Measurements from ENCODE around the gene TSEN34. TPM values are rescaled to one million over a fixed set of nuclear protein-coding genes. Genes with fewer than 3 reads are reported as not detected.

The TSEN34 gene
- total RNA-seq, 1 experiment from 2014 or later = 194 TPM

DNA sequence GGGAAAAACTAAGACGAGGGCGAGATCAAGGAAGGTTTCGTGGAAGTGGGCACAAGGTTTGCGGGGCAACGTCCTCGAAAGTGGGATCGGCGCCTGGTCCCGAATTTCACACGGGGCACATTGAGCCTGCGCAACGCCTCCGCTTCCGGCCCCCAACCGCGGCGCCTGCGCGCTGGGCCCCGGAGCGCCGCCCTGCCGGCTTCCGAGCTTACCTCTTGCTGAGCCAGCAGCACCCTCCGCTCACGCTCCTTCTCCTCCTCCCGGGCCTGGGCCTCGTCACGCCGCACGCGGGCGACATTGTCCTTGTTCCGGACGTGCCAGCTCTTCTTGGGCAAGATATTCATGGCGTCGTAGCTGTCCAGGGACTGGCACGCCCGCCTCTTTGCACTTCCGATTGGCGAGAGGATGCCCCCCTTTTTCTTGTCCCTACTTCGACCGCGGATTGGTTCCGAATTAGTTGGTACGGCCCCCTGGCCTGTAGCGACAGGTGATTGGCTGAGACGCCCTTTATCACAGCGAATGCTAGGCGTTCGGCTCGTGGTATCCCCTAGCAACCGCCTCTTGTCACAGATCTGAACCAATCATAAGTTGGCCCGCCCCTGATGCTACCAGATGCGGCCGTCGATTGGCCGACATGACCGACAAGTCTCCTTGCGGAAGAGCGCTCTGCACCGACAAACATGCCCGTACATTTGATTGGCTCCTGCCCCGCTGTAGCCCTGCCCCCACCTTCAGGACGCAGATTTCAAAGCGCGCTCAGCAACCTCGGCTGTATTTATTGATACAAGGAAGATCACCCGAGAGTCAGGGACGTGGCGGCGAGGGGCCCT lies 31.5 kb upstream of the TSEN34 start, which contains the start of gene LENG1:
LENG1 (minus strand) TSS at position 370 of the 830 bp plus-strand sequence; CDS start at position 344, 26 bp downstream.
- no TSS peak for BruUV-seq (replicated peaks)
- POLR2A ChIA-PET = interaction anchor here (1.5 kb wide), 1 partner anchor 23 kb away, joined by 4 read pairs; the partner anchor contains the start of gene CNOT3
- Histone ChIP-seq H3K4me3 (ENCODE audit: low read depth in 2 of 2, low read length in 2 of 2) (peak within 1 kb of the TSS; percentile 84 to 97), H3K27ac (ENCODE audit: low read length) (peak within 1 kb of the TSS; percentile 99), H3K4me1 (ENCODE audit: control insufficient read depth, insufficient read depth, low read length) (peaks cover 27% of the 10 kb centered on the region), H3K27me3 (ENCODE audit: control insufficient read depth, insufficient read depth, low read length) (no peaks in the 10 kb centered on the region), H3K9me3 (ENCODE audit: control insufficient read depth, insufficient read depth, low read depth, low read length) (no peaks in the 10 kb centered on the region), H3K36me3 (ENCODE audit: control insufficient read depth, insufficient read depth, low read length) (peaks cover 5% of the 10 kb centered on the region)
- TF ChIP-seq, protein P1, sequence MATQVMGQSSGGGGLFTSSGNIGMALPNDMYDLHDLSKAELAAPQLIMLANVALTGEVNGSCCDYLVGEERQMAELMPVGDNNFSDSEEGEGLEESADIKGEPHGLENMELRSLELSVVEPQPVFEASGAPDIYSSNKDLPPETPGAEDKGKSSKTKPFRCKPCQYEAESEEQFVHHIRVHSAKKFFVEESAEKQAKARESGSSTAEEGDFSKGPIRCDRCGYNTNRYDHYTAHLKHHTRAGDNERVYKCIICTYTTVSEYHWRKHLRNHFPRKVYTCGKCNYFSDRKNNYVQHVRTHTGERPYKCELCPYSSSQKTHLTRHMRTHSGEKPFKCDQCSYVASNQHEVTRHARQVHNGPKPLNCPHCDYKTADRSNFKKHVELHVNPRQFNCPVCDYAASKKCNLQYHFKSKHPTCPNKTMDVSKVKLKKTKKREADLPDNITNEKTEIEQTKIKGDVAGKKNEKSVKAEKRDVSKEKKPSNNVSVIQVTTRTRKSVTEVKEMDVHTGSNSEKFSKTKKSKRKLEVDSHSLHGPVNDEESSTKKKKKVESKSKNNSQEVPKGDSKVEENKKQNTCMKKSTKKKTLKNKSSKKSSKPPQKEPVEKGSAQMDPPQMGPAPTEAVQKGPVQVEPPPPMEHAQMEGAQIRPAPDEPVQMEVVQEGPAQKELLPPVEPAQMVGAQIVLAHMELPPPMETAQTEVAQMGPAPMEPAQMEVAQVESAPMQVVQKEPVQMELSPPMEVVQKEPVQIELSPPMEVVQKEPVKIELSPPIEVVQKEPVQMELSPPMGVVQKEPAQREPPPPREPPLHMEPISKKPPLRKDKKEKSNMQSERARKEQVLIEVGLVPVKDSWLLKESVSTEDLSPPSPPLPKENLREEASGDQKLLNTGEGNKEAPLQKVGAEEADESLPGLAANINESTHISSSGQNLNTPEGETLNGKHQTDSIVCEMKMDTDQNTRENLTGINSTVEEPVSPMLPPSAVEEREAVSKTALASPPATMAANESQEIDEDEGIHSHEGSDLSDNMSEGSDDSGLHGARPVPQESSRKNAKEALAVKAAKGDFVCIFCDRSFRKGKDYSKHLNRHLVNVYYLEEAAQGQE (IDR thresholded peaks at IDR 0.05; ENCODE audit: insufficient read depth in 1 of 2, low read depth in 2 of 2, low read length in 1 of 2) = no peak
- TF ChIP-seq POLR2AphosphoS5 (IDR thresholded peaks at IDR 0.05; ENCODE audit: low read depth, low read length) (peak; percentile 78), SIN3A (IDR thresholded peaks at IDR 0.05; ENCODE audit: borderline replicate concordance, insufficient read depth, low read depth, low read length) (peak; percentile 97), TCF7L2 (IDR thresholded peaks at IDR 0.05; ENCODE audit: low read depth, low read length) (peak; percentile 90)
- TF ChIP-seq, protein P2, sequence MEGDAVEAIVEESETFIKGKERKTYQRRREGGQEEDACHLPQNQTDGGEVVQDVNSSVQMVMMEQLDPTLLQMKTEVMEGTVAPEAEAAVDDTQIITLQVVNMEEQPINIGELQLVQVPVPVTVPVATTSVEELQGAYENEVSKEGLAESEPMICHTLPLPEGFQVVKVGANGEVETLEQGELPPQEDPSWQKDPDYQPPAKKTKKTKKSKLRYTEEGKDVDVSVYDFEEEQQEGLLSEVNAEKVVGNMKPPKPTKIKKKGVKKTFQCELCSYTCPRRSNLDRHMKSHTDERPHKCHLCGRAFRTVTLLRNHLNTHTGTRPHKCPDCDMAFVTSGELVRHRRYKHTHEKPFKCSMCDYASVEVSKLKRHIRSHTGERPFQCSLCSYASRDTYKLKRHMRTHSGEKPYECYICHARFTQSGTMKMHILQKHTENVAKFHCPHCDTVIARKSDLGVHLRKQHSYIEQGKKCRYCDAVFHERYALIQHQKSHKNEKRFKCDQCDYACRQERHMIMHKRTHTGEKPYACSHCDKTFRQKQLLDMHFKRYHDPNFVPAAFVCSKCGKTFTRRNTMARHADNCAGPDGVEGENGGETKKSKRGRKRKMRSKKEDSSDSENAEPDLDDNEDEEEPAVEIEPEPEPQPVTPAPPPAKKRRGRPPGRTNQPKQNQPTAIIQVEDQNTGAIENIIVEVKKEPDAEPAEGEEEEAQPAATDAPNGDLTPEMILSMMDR (IDR thresholded peaks at IDR 0.05) = no peak
- CTCF ChIA-PET = no interaction called here
- in situ Hi-C loops (cut with HindIII; ENCODE audit: low pct_unique_long_range_greater_than_20kb, low sequenced_read_pairs) (no loop called here), intact Hi-C loops (cut with micrococcal nuclease; ENCODE audit: unreplicated experiment) (no loop called here)
- DNase-seq (ENCODE audit: low read depth, low spot score) (peak; percentile 100), ATAC-seq (peak; percentile 83)

DNA sequence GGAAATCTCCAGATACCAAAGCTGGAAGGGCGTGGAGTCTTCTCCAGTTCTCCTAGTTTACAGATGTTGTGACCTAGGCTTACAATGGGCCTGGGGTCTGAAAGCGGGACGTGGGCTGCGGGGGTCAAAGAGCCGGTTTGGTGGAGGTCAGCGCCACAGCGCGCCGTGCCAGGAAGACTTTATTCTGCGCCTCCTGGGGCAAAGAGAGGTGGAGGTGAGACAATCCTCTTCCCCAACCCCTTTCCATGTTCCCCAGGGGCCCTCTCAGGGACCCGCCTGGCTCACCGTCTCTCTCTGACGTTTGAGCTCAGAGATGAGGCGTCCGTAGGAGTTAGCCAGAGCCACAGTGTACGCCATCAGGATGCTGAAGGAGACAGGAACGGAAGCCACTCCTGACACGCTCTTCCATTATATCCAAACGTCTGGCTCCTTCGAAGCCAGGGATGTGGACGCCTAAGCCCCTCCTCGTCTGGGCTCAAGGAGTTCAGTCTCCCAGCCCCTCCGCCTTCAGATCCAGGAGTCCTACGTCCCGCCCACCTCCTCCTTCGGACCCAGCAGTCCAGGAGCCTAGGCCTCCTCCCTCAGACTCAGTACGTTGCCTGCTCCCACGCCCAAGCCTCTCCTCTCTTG lies 30.8 kb upstream of the TSEN34 start:
- BruUV-seq (replicated peaks) = TSS peak; percentile 91
- DNase-seq (ENCODE audit: low read depth, low spot score) (no peak), ATAC-seq (peak; percentile 4)
- intact Hi-C loops (cut with micrococcal nuclease; ENCODE audit: unreplicated experiment) = no loop called here
- Histone ChIP-seq H3K9me3 (ENCODE audit: control insufficient read depth, insufficient read depth, low read depth, low read length) (no peaks in the 10 kb centered on the region), H3K36me3 (ENCODE audit: control insufficient read depth, insufficient read depth, low read length) (peaks cover 3% of the 10 kb centered on the region), H3K27me3 (ENCODE audit: control insufficient read depth, insufficient read depth, low read length) (no peaks in the 10 kb centered on the region), H3K4me1 (ENCODE audit: control insufficient read depth, insufficient read depth, low read length) (peaks cover 22% of the 10 kb centered on the region), H3K27ac (ENCODE audit: low read length) (peak overlapping the region; percentile 92), H3K4me3 (ENCODE audit: low read depth in 2 of 2, low read length in 2 of 2) (peak overlapping the region; percentile 76 to 84)
- in situ Hi-C loops (cut with HindIII; ENCODE audit: low pct_unique_long_range_greater_than_20kb, low sequenced_read_pairs) = no loop called here
- TF ChIP-seq, protein P2 (IDR thresholded peaks at IDR 0.05) = no peak
- TF ChIP-seq TCF7L2 (IDR thresholded peaks at IDR 0.05; ENCODE audit: low read depth, low read length) (no peak), POLR2AphosphoS5 (IDR thresholded peaks at IDR 0.05; ENCODE audit: low read depth, low read length) (no peak), SIN3A (IDR thresholded peaks at IDR 0.05; ENCODE audit: borderline replicate concordance, insufficient read depth, low read depth, low read length) (no peak)
- TF ChIP-seq, protein P1 (IDR thresholded peaks at IDR 0.05; ENCODE audit: insufficient read depth in 1 of 2, low read depth in 2 of 2, low read length in 1 of 2) = no peak
- ChIA-PET CTCF (no interaction called here), POLR2A (interaction anchor here (0.7 kb wide), 1 partner anchor 29 kb away, joined by 3 read pairs; the partner anchor contains the start of gene MBOAT7)
